A673 (cell line): ENCODE results near the gene EZR. TPM values are rescaled to one million over a fixed set of nuclear protein-coding genes. Genes with fewer than 3 reads are reported as not detected.

ENCODE experiments used
- BruUV-seq: library from RNA; stranded (reverse); fragments of 400-500 nt; replicated peaks from 2 replicates; lab custom pipeline; 2021; lab: Mats Ljungman, UMichigan
- CTCF ChIA-PET: fragments of 300-600 bp; sonication (Branson Sonifier 250); formaldehyde crosslinking; loops from one replicate; lab custom pipeline; 2022; ENCODE audit warnings: antibody characterized with exemption; lab: Charles Lee
- POLR2A ChIA-PET: fragments of 300-600 bp; sonication (Branson Sonifier 250); formaldehyde crosslinking; loops from one replicate; lab custom pipeline; 2022; ENCODE audit warnings: antibody characterized with exemption; ENCODE audit not compliant: low non-redundant PET; lab: Charles Lee
- DNase-seq: peaks from one replicate; pipeline ENCODE4 v3.0.0-alpha.2; 2015; ENCODE audit warnings: low spot score
- H3K27ac ChIP-seq: fragments of 200-600 bp; sonication (generic); 2 replicates; pipeline ENCODE4 v1.5.1; 2016; ENCODE audit warnings: mixed run types, low read depth, mild to moderate bottlenecking, mixed read lengths, antibody characterized with exemption, low read length; ENCODE audit not compliant: poor library complexity, severe bottlenecking
- H3K27me3 ChIP-seq: fragments of 200-600 bp; sonication (generic); replicated peaks from 2 replicates; pipeline ENCODE4 v1.6.1; 2017; ENCODE audit warnings: mixed run types, low read depth, mild to moderate bottlenecking, mixed read lengths, antibody characterized with exemption, low read length; ENCODE audit not compliant: insufficient read depth, poor library complexity
- H3K36me3 ChIP-seq: fragments of 200-600 bp; sonication (generic); 2 replicates; pipeline ENCODE4 v1.6.1; 2016; ENCODE audit warnings: mixed run types, mild to moderate bottlenecking, mixed read lengths, antibody characterized with exemption, low read length; ENCODE audit not compliant: insufficient read depth, poor library complexity, severe bottlenecking
- H3K4me1 ChIP-seq: fragments of 200-600 bp; sonication (generic); 2 replicates; pipeline ENCODE4 v1.6.1; 2017; ENCODE audit warnings: mixed run types, mild to moderate bottlenecking, mixed read lengths, antibody characterized with exemption, low read length; ENCODE audit not compliant: insufficient read depth, poor library complexity, severe bottlenecking
- H3K4me3 ChIP-seq: fragments of 200-600 bp; sonication (generic); 2 replicates; pipeline ENCODE4 v1.5.1; 2016; ENCODE audit warnings: low read depth, mixed run types, mild to moderate bottlenecking, mixed read lengths, low read length; ENCODE audit not compliant: poor library complexity, severe bottlenecking
- H3K9me3 ChIP-seq: fragments of 200-600 bp; sonication (generic); 2 replicates; pipeline ENCODE4 v1.6.1; 2016; ENCODE audit warnings: mixed run types, low read depth, mild to moderate bottlenecking, mixed read lengths, antibody characterized with exemption, low read length; ENCODE audit not compliant: poor library complexity, severe bottlenecking
- CTCF ChIP-seq: fragments of 300-800, 200-600 bp; sonication (generic); conservative IDR thresholded peaks from 2 replicates; pipeline ENCODE4 v1.5.1; 2017; ENCODE audit warnings: low read depth, mild to moderate bottlenecking, antibody characterized with exemption, low read length, moderate library complexity, mixed read lengths
- EZH2 ChIP-seq: fragments of 200-600 bp; sonication (generic); IDR thresholded peaks from 2 replicates; pipeline ENCODE4 v1.6.1; 2017; ENCODE audit warnings: borderline replicate concordance, low read depth, mild to moderate bottlenecking, mixed read lengths, antibody characterized with exemption, low read length; ENCODE audit not compliant: poor library complexity, severe bottlenecking
- intact Hi-C: fragments of 100-400 bp; cut with micrococcal nuclease; formaldehyde crosslinking; loops from one replicate; pipeline ENCODE4 v1.10.0; 2022; ENCODE audit not compliant: unreplicated experiment
- total RNA-seq: library from RNA; stranded (reverse); gene quantifications from 2 replicates; pipeline ENCODE4 v1.2.3, GENCODE V29; 2021

EZR gene
- total RNA-seq, 1 experiment from 2014 or later: 144 TPM

DNA sequence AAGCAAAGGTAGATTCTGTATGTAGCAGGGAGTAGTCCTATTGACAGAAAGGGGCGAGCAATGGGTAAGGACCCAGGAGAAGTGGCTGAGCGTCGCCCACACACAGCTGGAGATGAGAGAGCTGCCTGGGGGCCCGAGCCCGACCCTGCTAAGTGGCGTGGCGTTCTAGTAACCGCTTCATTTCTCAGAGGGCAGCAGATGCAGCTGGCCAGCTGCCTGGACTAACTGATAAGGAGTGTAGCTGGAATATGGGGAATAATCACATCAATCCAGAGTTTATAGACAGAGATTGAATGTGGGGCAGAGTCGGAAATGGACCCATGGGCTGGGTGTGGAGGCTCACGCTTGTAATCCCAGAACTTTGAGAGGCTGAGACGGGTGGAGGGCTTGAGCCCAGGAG lies 64.4 kb downstream of the EZR start:
- TF ChIP-seq CTCF (no peak), EZH2 (no peak)
- Histone ChIP-seq H3K36me3 (no peaks in the 10 kb centered on the region), H3K4me1 (peaks cover 31% of the 10 kb centered on the region), H3K4me3 (no peak overlapping the region), H3K27ac (no peak overlapping the region), H3K27me3 (no peaks in the 10 kb centered on the region), H3K9me3 (no peaks in the 10 kb centered on the region)
- POLR2A ChIA-PET: no interaction called here
- DNase-seq: no peak
- intact Hi-C loops: no loop called here
- BruUV-seq: no TSS peak
- CTCF ChIA-PET: no interaction called here

DNA sequence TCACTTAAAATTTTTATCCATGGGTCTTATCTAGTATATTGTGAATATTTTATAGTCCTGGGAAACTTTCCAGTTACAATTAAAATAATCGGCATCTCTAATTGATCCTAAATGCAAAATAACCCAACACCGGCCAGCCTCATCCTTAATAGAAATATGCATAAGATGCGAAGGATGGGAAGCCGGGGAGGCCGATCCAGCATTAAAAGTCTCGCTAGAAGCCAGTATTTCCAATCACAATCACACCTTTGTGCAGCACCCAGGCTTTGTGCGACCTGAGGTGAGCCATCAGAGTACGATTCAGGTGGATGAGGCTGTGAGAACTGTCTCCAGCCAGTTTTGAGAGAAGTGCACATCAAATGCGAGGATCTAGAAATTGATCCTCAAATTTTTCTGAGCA lies 65.4 kb downstream of the EZR start:
- peaks cover 31% of the 10 kb centered on the region for H3K4me1 ChIP-seq
- no peaks in the 10 kb centered on the region for H3K36me3 ChIP-seq
- BruUV-seq: no TSS peak
- TF ChIP-seq EZH2 (no peak), CTCF (no peak)
- H3K9me3 ChIP-seq: no peaks in the 10 kb centered on the region
- no peak overlapping the region for H3K4me3 ChIP-seq
- CTCF ChIA-PET: no interaction called here
- POLR2A ChIA-PET: no interaction called here
- no peaks in the 10 kb centered on the region for H3K27me3 ChIP-seq
- DNase-seq: no peak
- intact Hi-C loops: no loop called here
- H3K27ac ChIP-seq: no peak overlapping the region

GRCh38 chr6:158752613-158753012 lies 66.6 kb downstream of the EZR start:
- TF ChIP-seq CTCF (peak; percentile 59), EZH2 (no peak)
- Histone ChIP-seq H3K36me3 (no peaks in the 10 kb centered on the region), H3K4me1 (peaks cover 40% of the 10 kb centered on the region), H3K27ac (peak overlapping the region; percentile 35), H3K9me3 (no peaks in the 10 kb centered on the region), H3K4me3 (no peak overlapping the region), H3K27me3 (no peaks in the 10 kb centered on the region)
- no TSS peak for BruUV-seq
- ChIA-PET CTCF (interaction anchor here (0.7 to 0.8 kb wide), 2 partner anchors 34 to 184 kb away, joined by 4 read pairs; no protein-coding TSS in a partner anchor), POLR2A (interaction anchor here (0.7 kb wide), 2 partner anchors 16 to 17 kb away, joined by 7 to 12 read pairs; no protein-coding TSS in a partner anchor)
- intact Hi-C loops: no loop called here
- peak; percentile 88 for DNase-seq
